GM12878 (cell line): Measurements from ENCODE around the gene PUS3. TPM values are rescaled to one million over a fixed set of nuclear protein-coding genes. Genes with fewer than 3 reads are reported as not detected.

Source experiments
- ATAC-seq: fragments of 200-7000 bp; cut with Tn5 transposase; 3 replicates; pipeline ENCODE4 v1.9.1; 2020; ENCODE audit warnings: mild to moderate bottlenecking, moderate library complexity
- BruUV-seq: library from RNA; stranded (reverse); fragments of 400-500 nt; replicated peaks from 2 replicates; lab custom pipeline; 2021; lab: Mats Ljungman, UMichigan
- CTCF ChIA-PET: fragments of 300-600 bp; sonication (Branson Sonifier 250); formaldehyde crosslinking; extraction: SDS; loops from one replicate; lab custom pipeline; 2021; ENCODE audit warnings: inconsistent platforms; lab: Yijun Ruan, JAX
- POLR2A ChIA-PET: fragments of 350-600 bp; formaldehyde crosslinking; extraction: SDS; loops from one replicate; lab custom pipeline; 2021; ENCODE audit warnings: inconsistent platforms; lab: Charles Lee
- RAD21 ChIA-PET: fragments of 300-600 bp; sonication (Branson Sonifier 250); formaldehyde crosslinking; loops from one replicate; lab custom pipeline; 2023; ENCODE audit warnings: antibody characterized with exemption; ENCODE audit not compliant: unreplicated experiment; lab: Charles Lee
- SMC1A ChIA-PET: fragments of 300-600 bp; sonication (Branson Sonifier 250); formaldehyde crosslinking; loops from one replicate; lab custom pipeline; 2023; ENCODE audit not compliant: unreplicated experiment, uncharacterized antibody; lab: Charles Lee
- DNase-seq: peaks from one replicate; pipeline ENCODE4 v3.0.0-alpha.2; 2011; ENCODE audit warnings: low read depth, low spot score
- FAIRE-seq: peaks from 3 replicates; lab custom pipeline; 2011; peaks lifted over from hg19 to GRCh38; lab: Jason Lieb, UNC
- H2AFZ ChIP-seq: 2 replicates; pipeline ENCODE4 v1.6.0; 2011; ENCODE audit warnings: low read depth, low read length, control low read depth; ENCODE audit not compliant: control insufficient read depth
- H3K27ac ChIP-seq: 2 replicates; pipeline ENCODE4 v1.5.1; 2011; ENCODE audit warnings: control low read depth; ENCODE audit not compliant: control insufficient read depth, insufficient read depth
- H3K27me3 ChIP-seq, 2 experiments: replicated peaks in 1 of 2; 2 replicates each; pipeline versions ENCODE4 v1.6.0 to v1.6.1; 2011; ENCODE audit warnings: low read length in 1 of 2; ENCODE audit not compliant: control insufficient read depth in 2 of 2, insufficient read depth in 2 of 2
- H3K36me3 ChIP-seq, 2 experiments: 2 replicates each; pipeline ENCODE4 v1.5.1; 2011; ENCODE audit warnings: low read length in 1 of 2; ENCODE audit not compliant: control insufficient read depth in 2 of 2, insufficient read depth in 2 of 2
- H3K4me1 ChIP-seq: 2 replicates; pipeline ENCODE4 v1.6.1; 2011; ENCODE audit warnings: mild to moderate bottlenecking, low read length, moderate library complexity, mixed read lengths; ENCODE audit not compliant: control insufficient read depth, insufficient read depth
- H3K4me2 ChIP-seq: 2 replicates; pipeline ENCODE4 v1.6.0; 2011; ENCODE audit warnings: control low read depth; ENCODE audit not compliant: control insufficient read depth, insufficient read depth
- H3K4me3 ChIP-seq: fragments of 200-600 bp; sonication (generic); 2 replicates; pipeline ENCODE4 v1.5.1; 2016
- H3K79me2 ChIP-seq: 2 replicates; pipeline ENCODE4 v1.6.0; 2011; ENCODE audit warnings: low read length; ENCODE audit not compliant: control insufficient read depth, insufficient read depth
- H3K9ac ChIP-seq: 2 replicates; pipeline ENCODE4 v1.8.0; 2011; ENCODE audit warnings: low read length, control low read depth, mixed read lengths; ENCODE audit not compliant: control insufficient read depth, insufficient read depth
- H3K9me3 ChIP-seq: replicated peaks from 3 replicates; pipeline ENCODE4 v1.5.1; 2011; ENCODE audit warnings: mild to moderate bottlenecking, low read length; ENCODE audit not compliant: control insufficient read depth, insufficient read depth
- H4K20me1 ChIP-seq: 2 replicates; pipeline ENCODE4 v1.6.0; 2011; ENCODE audit not compliant: control insufficient read depth, insufficient read depth
- CBX5 ChIP-seq: sonication (generic); IDR thresholded peaks from 2 replicates; pipeline ENCODE4 v1.6.1; 2016; ENCODE audit warnings: low read depth, moderate library complexity, mild to moderate bottlenecking, inconsistent platforms
- CEBPB ChIP-seq, 2 experiments: fragments of 150-350 bp in 1 of 2; IDR thresholded peaks; 2 replicates each; pipeline ENCODE4 v1.6.1; 2012 to 2014; ENCODE audit warnings: low read depth in 2 of 2, low read length in 2 of 2, borderline replicate concordance in 1 of 2, inconsistent platforms in 1 of 2
- CHD2 ChIP-seq: IDR thresholded peaks from 2 replicates; pipeline ENCODE4 v1.6.1; 2011; ENCODE audit warnings: low read depth, low read length, improper control_type of control experiment, borderline replicate concordance
- ELK1 ChIP-seq: IDR thresholded peaks from 2 replicates; pipeline ENCODE4 v1.6.1; 2012; ENCODE audit warnings: low read depth, low read length, improper control_type of control experiment
- EZH2 ChIP-seq: IDR thresholded peaks from 2 replicates; pipeline ENCODE4 v1.6.1; 2012; ENCODE audit warnings: low read depth, mild to moderate bottlenecking, control low read depth, inconsistent platforms, low read length, borderline replicate concordance; ENCODE audit not compliant: control insufficient read depth
- FOXK2 ChIP-seq: fragments of 450-650 bp; IDR thresholded peaks from 2 replicates; pipeline ENCODE4 v1.6.1; 2017; ENCODE audit warnings: mild to moderate bottlenecking, moderate library complexity
- HDGF ChIP-seq: fragments of 450-650 bp; IDR thresholded peaks from 2 replicates; pipeline ENCODE4 v1.6.1; 2016; ENCODE audit warnings: antibody characterized with exemption
- IRF4 ChIP-seq: IDR thresholded peaks from 2 replicates; pipeline ENCODE4 v1.6.1; 2011; ENCODE audit warnings: low read depth, low read length
- MTA3 ChIP-seq: IDR thresholded peaks from 2 replicates; pipeline ENCODE4 v1.6.1; 2012; ENCODE audit warnings: low read length, inconsistent platforms, borderline replicate concordance
- NFYB ChIP-seq: IDR thresholded peaks from 2 replicates; pipeline ENCODE4 v1.6.1; 2011; ENCODE audit warnings: low read depth, mild to moderate bottlenecking, low read length, improper control_type of control experiment, moderate library complexity; ENCODE audit not compliant: insufficient read depth
- NR2F1 ChIP-seq: fragments of 450-650 bp; conservative IDR thresholded peaks from 2 replicates; pipeline ENCODE4 v1.6.1; 2017; ENCODE audit warnings: mild to moderate bottlenecking
- PML ChIP-seq: IDR thresholded peaks from 2 replicates; pipeline ENCODE4 v1.6.1; 2012; ENCODE audit warnings: low read length, inconsistent platforms
- POLR2A ChIP-seq: IDR thresholded peaks from 2 replicates; pipeline ENCODE4 v1.6.1; 2011; ENCODE audit warnings: low read depth, mild to moderate bottlenecking, low read length
- SMAD5 ChIP-seq: IDR thresholded peaks from 2 replicates; pipeline ENCODE4 v1.6.1; 2016; ENCODE audit warnings: antibody characterized with exemption, low read depth
- ZBTB11 ChIP-seq: fragments of 450-650 bp; formaldehyde crosslinking; IDR thresholded peaks from 2 replicates; pipeline ENCODE4 v1.5.0; 2022; ENCODE audit warnings: mild to moderate bottlenecking, missing genetic modification characterization
- ZBTB4 ChIP-seq: fragments of 450-650 bp; formaldehyde crosslinking; IDR thresholded peaks from 2 replicates; pipeline ENCODE4 v1.4.0; 2022; ENCODE audit warnings: mild to moderate bottlenecking, moderate library complexity
- WGBS: methylation state at CpG from one replicate; pipeline ENCODE4 v1.1.6; 2016; ENCODE audit warnings: low lambda C conversion rate; ENCODE audit not compliant: insufficient replicate concordance, insufficient coverage; ENCODE audit errors: missing lambda C conversion rate; 5-methylcytosine and 5-hydroxymethylcytosine counted together
- in situ Hi-C: fragments of 300-500 bp; cut with MboI; formaldehyde crosslinking; loops from 9 replicates; pipeline ENCODE4 v1.14.3; 2018; ENCODE audit warnings: mixed read lengths
- intact Hi-C: fragments of 100-400 bp; cut with micrococcal nuclease; formaldehyde crosslinking; loops from one replicate; pipeline ENCODE4 v1.14.2; 2022; ENCODE audit not compliant: unreplicated experiment
- polyA plus RNA-seq, 11 experiments: library from polyadenylated mRNA; depleted of rRNA in 4 of 11; unstranded in 6 of 11; stranded (reverse) in 5 of 11; fragments of >200 nt; fragmentation: Nextera tagmentation in 4 of 11; fragmentation: Illumina TruSeq in 1 of 11; extraction: Ambion mirVana in 4 of 11; extraction: Trizol in 1 of 11; gene quantifications; 1 replicate in 1 of 11; 2 replicates in 10 of 11; pipeline versions ENCODE4 v1.2.1 to v1.2.3, GENCODE V29; 2011 to 2016; ENCODE audit warnings: inconsistent platforms in 2 of 11, missing spikeins in 2 of 11, low read depth in 1 of 11
- total RNA-seq, 4 experiments: library from RNA; depleted of rRNA in 3 of 4; stranded (reverse); fragments of >200 nt in 3 of 4; fragmentation: Illumina TruSeq in 1 of 4; extraction: Trizol in 1 of 4; gene quantifications; 2 replicates each; pipeline versions ENCODE4 v1.2.1 to v1.2.3, GENCODE V29; 2013 to 2021

Gene PUS3
- total and polyA plus RNA-seq, 10 of the 15 experiments (the other 5 are each of a cell fraction or from before 2014, with no cell fraction given) = 10.9 to 22.4 (median 14.3) TPM

- no peaks in the 10 kb centered on the region for H3K27me3 ChIP-seq
- H3K4me2 ChIP-seq = no peak overlapping the region
- no peak overlapping the region for H3K27ac ChIP-seq
- no peaks in the 10 kb centered on the region for H4K20me1 ChIP-seq
- RAD21 ChIA-PET = no interaction called here
- H2AFZ ChIP-seq = no peak overlapping the region
- H3K79me2 ChIP-seq = no peaks in the 10 kb centered on the region
- DNase-seq (no peak), ATAC-seq (no peak), FAIRE-seq (no peak)
- no peaks in the 10 kb centered on the region for H3K36me3 ChIP-seq
- intact Hi-C loops = loop anchor here (1.0 to 2.0 kb wide), 3 partner anchors 149 to 451 kb away; no protein-coding TSS in a partner anchor
- no peak overlapping the region for H3K9ac ChIP-seq
- POLR2A ChIA-PET = no interaction called here
- H3K4me3 ChIP-seq = no peak overlapping the region
- SMC1A ChIA-PET = no interaction called here
- in situ Hi-C loops = loop anchor here (10.0 kb wide), 1 partner anchor 449 kb away; no protein-coding TSS in a partner anchor
- H3K9me3 ChIP-seq = peaks cover 5% of the 10 kb centered on the region; the same call in 2 of the 3 replicates
- no peaks in the 10 kb centered on the region for H3K4me1 ChIP-seq
- CTCF ChIA-PET = interaction anchor here (0.6 to 1.2 kb wide), 2 partner anchors 24 to 149 kb away, joined by 3 to 4 read pairs; no protein-coding TSS in a partner anchor
- no TSS peak for BruUV-seq
- 65% methylated on average over 16 of the region's 20 CpGs for WGBS
- no peak for TF ChIP-seq MTA3
- no peak for TF ChIP-seq CHD2
- TF ChIP-seq ZBTB4 = no peak
- no peak for TF ChIP-seq HDGF
- TF ChIP-seq CEBPB (IDR thresholded peaks at IDR 0.05; ENCODE audit: borderline replicate concordance in 1 of 2, low read depth in 2 of 2, low read length in 2 of 2) = no peak
- no peak for TF ChIP-seq ELK1
- no peak for TF ChIP-seq IRF4
- TF ChIP-seq PML = no peak
- no peak for TF ChIP-seq EZH2
- no peak for TF ChIP-seq SMAD5
- TF ChIP-seq NR2F1 = no peak
- TF ChIP-seq NFYB = no peak
- TF ChIP-seq ZBTB11 (CRISPR knock-in tag) = no peak
- no peak for TF ChIP-seq CBX5
- no peak for TF ChIP-seq FOXK2
- no peak for TF ChIP-seq POLR2A
These were observed 29.0 kb downstream of the PUS3 start for GRCh38 chr11:125873881-125874555.
